Measurements from ENCODE around the gene KLF1. TPM values are rescaled to one million over a fixed set of nuclear protein-coding genes. Genes with fewer than 3 reads are reported as not detected.

KLF1 gene
- total RNA-seq, 1 experiment from 2014 or later = not detected

GRCh38 chr19:12881172-12881808, 5.7 kb downstream of the KLF1 start, which contains the start of gene DNASE2 (continued):
- TF ChIP-seq CTCF (IDR thresholded peaks at IDR 0.05 in 2 of 3, conservative IDR thresholded peaks at IDR 0.05 in 1 of 3; ENCODE audit: borderline replicate concordance in 1 of 3, insufficient read depth in 1 of 3, low read depth in 2 of 3, low read length in 2 of 3) (no peak), ELF1 (IDR thresholded peaks at IDR 0.05; ENCODE audit: borderline replicate concordance, low read depth) (no peak)

- H3K4me3 ChIP-seq (replicated peaks in 1 of 2; ENCODE audit: low read depth in 1 of 2, low read length in 2 of 2) = peak overlapping the region; percentile 77 to 94
- H4K20me1 ChIP-seq (ENCODE audit: insufficient read depth) = no peaks in the 10 kb centered on the region
- ChIA-PET POLR2A (interaction anchor here (1.0 to 1.8 kb wide), 2 partner anchors 9 to 10 kb away, joined by 3 to 14 read pairs; partner anchors contain the start of gene GCDH), CTCF (interaction anchor here (1.3 to 1.8 kb wide), 3 partner anchors 115 to 123 kb away, joined by 3 to 6 read pairs (median 4); no protein-coding TSS in a partner anchor), RAD21 (ENCODE audit: low non-redundant PET in 1 of 2, low total read pairs in 2 of 2, uncharacterized antibody in 2 of 2, unreplicated experiment in 2 of 2) (no interaction called here)
- H3K9me3 ChIP-seq (ENCODE audit: control insufficient read depth in 1 of 2, insufficient read depth in 1 of 2, low read depth in 1 of 2, low read length in 2 of 2) = peaks cover 0 to 14% of the 10 kb centered on the region in 2 experiments; a peak in 2 of 4 replicates
- BruUV-seq (replicated peaks) = TSS peak; percentile 68
- no peak overlapping the region for H2AFZ ChIP-seq (ENCODE audit: low read depth, low read length, poor library complexity, severe bottlenecking)
- peak overlapping the region; percentile 74 for H3K9ac ChIP-seq (ENCODE audit: low read length)
- H3K9me2 ChIP-seq (ENCODE audit: insufficient read depth) = no peaks in the 10 kb centered on the region
- ATAC-seq (peak; percentile 56), DNase-seq (ENCODE audit: low read depth, low spot score) (no peak)
- peak overlapping the region; percentile 98 for H3K4me2 ChIP-seq (ENCODE audit: low read length)
- H3K27ac ChIP-seq (ENCODE audit: low read depth, low read length) = peak overlapping the region; percentile 68
- TF ChIP-seq CEBPB (IDR thresholded peaks at IDR 0.05; ENCODE audit: low read depth) (no peak), YY1 (IDR thresholded peaks at IDR 0.05; ENCODE audit: extremely low read depth, insufficient replicate concordance, low read depth, low read length) (no peak), SRF (IDR thresholded peaks at IDR 0.05; ENCODE audit: low read depth) (no peak), MAX (IDR thresholded peaks at IDR 0.05) (no peak), JUND (IDR thresholded peaks at IDR 0.05) (no peak), REST (IDR thresholded peaks at IDR 0.05; ENCODE audit: low read depth) (no peak), ZNF274 (IDR thresholded peaks at IDR 0.05; ENCODE audit: low read depth, low read length) (no peak), CTCF (IDR thresholded peaks at IDR 0.05 in 2 of 3, conservative IDR thresholded peaks at IDR 0.05 in 1 of 3; ENCODE audit: borderline replicate concordance in 1 of 3, insufficient read depth in 1 of 3, low read depth in 2 of 3, low read length in 2 of 3) (no peak), TCF7L2 (IDR thresholded peaks at IDR 0.05; ENCODE audit: borderline replicate concordance, extremely low read depth, insufficient read depth, insufficient read length) (no peak), SIN3A (IDR thresholded peaks at IDR 0.05; ENCODE audit: low read depth) (no peak), RAD21 (IDR thresholded peaks at IDR 0.05; ENCODE audit: low read depth) (no peak), CBX3 (IDR thresholded peaks at IDR 0.05; ENCODE audit: low read depth) (no peak)
- peaks cover 6 to 15% of the 10 kb centered on the region in 2 experiments; a peak in 3 of 4 replicates for H3K4me1 ChIP-seq (ENCODE audit: control insufficient read depth in 1 of 2, insufficient read depth in 2 of 2, low read length in 2 of 2)
- H3K79me2 ChIP-seq (ENCODE audit: insufficient read depth, low read length) = no peaks in the 10 kb centered on the region
- intact Hi-C loops (cut with micrococcal nuclease) = no loop called here
- H3K36me3 ChIP-seq (ENCODE audit: control insufficient read depth in 1 of 2, insufficient read depth in 2 of 2, low read length in 2 of 2) = 0 out of 4 replicates have a peak, but pooled peaks cover 0 to 4% of the 10 kb centered on the region in 2 experiments
- H3K27me3 ChIP-seq (ENCODE audit: insufficient read depth, low read length) = no peaks in the 10 kb centered on the region
These were observed 6.3 kb downstream of the KLF1 start for GRCh38 chr19:12880551-12881171.
